Loucy (cell line): Measurements from ENCODE around the gene ST6GAL1.

Source experiments
- H2AFZ ChIP-seq: fragments of 200-600 bp; sonication (generic); 2 replicates; pipeline ENCODE4 v1.6.0; 2016; ENCODE audit warnings: antibody characterized with exemption, mild to moderate bottlenecking, low read length, moderate library complexity
- H3F3A ChIP-seq: fragments of 200-600 bp; 2 replicates; pipeline ENCODE4 v1.6.0; 2016; ENCODE audit warnings: antibody characterized with exemption, low read depth, mild to moderate bottlenecking
- H3K27me3 ChIP-seq: fragments of 200-600 bp; sonication (generic); 2 replicates; pipeline ENCODE4 v1.6.1; 2014; ENCODE audit warnings: low read length, mild to moderate bottlenecking; ENCODE audit not compliant: insufficient read depth, poor library complexity, severe bottlenecking
- H3K36me3 ChIP-seq: fragments of 200-600 bp; sonication (generic); 2 replicates; pipeline ENCODE4 v1.6.1; 2016; ENCODE audit warnings: low read length; ENCODE audit not compliant: insufficient read depth
- H3K4me1 ChIP-seq: fragments of 200-600 bp; sonication (generic); 2 replicates; pipeline ENCODE4 v1.5.1; 2014; ENCODE audit warnings: low read length, mild to moderate bottlenecking; ENCODE audit not compliant: insufficient read depth, poor library complexity, severe bottlenecking
- H3K4me2 ChIP-seq: fragments of 200-600 bp; sonication (generic); 2 replicates; pipeline ENCODE4 v1.6.0; 2014; ENCODE audit warnings: antibody characterized with exemption, low read length, low read depth, mild to moderate bottlenecking; ENCODE audit not compliant: poor library complexity, severe bottlenecking
- H3K4me3 ChIP-seq: fragments of 200-600 bp; sonication (generic); 2 replicates; pipeline ENCODE4 v1.5.1; 2014; ENCODE audit warnings: low read length, mild to moderate bottlenecking, mixed read lengths; ENCODE audit not compliant: poor library complexity, severe bottlenecking
- H3K79me2 ChIP-seq: fragments of 200-600 bp; sonication (generic); 2 replicates; pipeline ENCODE4 v1.6.1; 2014; ENCODE audit warnings: low read length; ENCODE audit not compliant: insufficient read depth
- H3K9ac ChIP-seq: fragments of 200-600 bp; sonication (generic); 2 replicates; pipeline ENCODE4 v1.6.0; 2014; ENCODE audit warnings: mild to moderate bottlenecking, low read depth, low read length, moderate library complexity; ENCODE audit not compliant: poor library complexity, severe bottlenecking
- H3K9me2 ChIP-seq: fragments of 200-600 bp; sonication (generic); replicated peaks from 2 replicates; pipeline ENCODE4 v1.6.1; 2016; ENCODE audit warnings: low read depth, low read length, mixed read lengths
- H3K9me3 ChIP-seq: fragments of 200-600 bp; sonication (generic); 2 replicates; pipeline ENCODE4 v1.6.1; 2014; ENCODE audit warnings: mild to moderate bottlenecking, antibody characterized with exemption, low read length, low read depth; ENCODE audit not compliant: insufficient read depth
- H4K20me1 ChIP-seq: fragments of 200-600 bp; sonication (generic); 2 replicates; pipeline ENCODE4 v1.6.0; 2014; ENCODE audit warnings: antibody characterized with exemption, low read length, mild to moderate bottlenecking; ENCODE audit not compliant: insufficient read depth, poor library complexity, severe bottlenecking
- CTCF ChIP-seq: fragments of 200-600 bp; sonication (generic); conservative IDR thresholded peaks from 2 replicates; pipeline ENCODE4 v1.5.1; 2014; ENCODE audit warnings: mild to moderate bottlenecking, antibody characterized with exemption, low read length
- EZH2phosphoT487 ChIP-seq: fragments of 200-600 bp; IDR thresholded peaks from 2 replicates; pipeline ENCODE4 v1.6.1; 2018; ENCODE audit warnings: antibody characterized with exemption, mild to moderate bottlenecking, moderate library complexity, borderline replicate concordance

ST6GAL1 gene

DNA sequence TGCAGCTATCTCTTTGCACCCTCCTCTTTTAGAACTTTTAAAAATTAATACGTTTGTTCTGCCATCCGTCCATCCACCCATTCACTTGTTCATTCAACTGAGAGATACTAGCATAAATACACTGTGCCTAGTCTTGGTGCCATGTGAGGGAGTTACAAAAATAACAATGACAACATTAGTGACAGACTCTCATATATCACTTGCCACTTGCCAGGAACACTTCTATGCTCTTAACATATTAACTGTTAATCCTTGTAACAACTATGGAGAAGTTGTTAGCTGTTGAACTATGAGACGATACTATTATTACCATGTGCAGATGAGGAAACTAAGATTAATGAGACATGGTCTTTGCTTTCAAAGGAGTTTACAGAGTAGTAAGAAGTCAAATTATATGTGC lies 175.4 kb downstream of the ST6GAL1 start:
- no peak overlapping the region for H3K4me2 ChIP-seq

DNA sequence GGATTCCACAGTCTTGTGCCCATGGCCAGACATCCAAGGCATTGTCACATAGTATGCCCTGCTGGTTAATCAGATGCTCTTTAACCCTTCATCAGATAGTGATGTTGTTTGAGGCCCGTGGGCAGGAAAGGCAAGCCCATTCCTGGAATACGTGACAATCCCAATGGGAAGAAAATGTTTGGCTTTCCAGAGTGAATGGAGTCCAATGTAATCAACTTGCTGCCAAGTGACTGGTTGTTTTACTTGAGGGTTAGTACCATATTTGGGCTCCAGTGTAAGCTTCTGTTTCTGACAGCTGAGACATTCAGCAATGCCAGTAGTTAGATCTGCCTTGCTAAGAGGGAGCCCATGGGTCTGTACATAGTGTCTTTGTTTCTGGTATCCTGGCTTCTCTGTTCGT lies 177.7 kb downstream of the ST6GAL1 start:
- Histone ChIP-seq H3K79me2 (no peaks in the 10 kb centered on the region), H3K9ac (no peak overlapping the region), H4K20me1 (no peaks in the 10 kb centered on the region), H3F3A (no peaks in the 10 kb centered on the region), H3K27me3 (no peaks in the 10 kb centered on the region), H3K4me3 (no peak overlapping the region), H3K9me2 (no peaks in the 10 kb centered on the region), H3K4me2 (no peak overlapping the region), H3K9me3 (no peaks in the 10 kb centered on the region), H3K36me3 (no peaks in the 10 kb centered on the region), H2AFZ (no peak overlapping the region), H3K4me1 (no peaks in the 10 kb centered on the region)
- TF ChIP-seq CTCF (no peak), EZH2phosphoT487 (no peak)

More for the DNA sequence above, 175.4 kb downstream of the ST6GAL1 start:
- H3K4me1 ChIP-seq = peaks cover 11% of the 10 kb centered on the region
- no peak overlapping the region for H3K9ac ChIP-seq
- no peaks in the 10 kb centered on the region for H4K20me1 ChIP-seq
- H3K4me3 ChIP-seq = no peak overlapping the region
- H3K9me3 ChIP-seq = no peaks in the 10 kb centered on the region
- H3K9me2 ChIP-seq = no peaks in the 10 kb centered on the region
- no peaks in the 10 kb centered on the region for H3K27me3 ChIP-seq
- no peak overlapping the region for H2AFZ ChIP-seq
- H3K36me3 ChIP-seq = no peaks in the 10 kb centered on the region
- no peaks in the 10 kb centered on the region for H3F3A ChIP-seq
- no peaks in the 10 kb centered on the region for H3K79me2 ChIP-seq
- TF ChIP-seq EZH2phosphoT487 (no peak), CTCF (no peak)

GRCh38 chr3:187110156-187110555 lies 179.8 kb downstream of the ST6GAL1 start:
- Histone ChIP-seq H3K79me2 (no peaks in the 10 kb centered on the region), H3K4me3 (no peak overlapping the region), H3K4me2 (no peak overlapping the region), H3K4me1 (no peaks in the 10 kb centered on the region), H3K9me3 (no peaks in the 10 kb centered on the region), H3K27me3 (no peaks in the 10 kb centered on the region), H3K9ac (no peak overlapping the region), H4K20me1 (no peaks in the 10 kb centered on the region), H2AFZ (no peak overlapping the region), H3K9me2 (no peaks in the 10 kb centered on the region), H3F3A (no peaks in the 10 kb centered on the region), H3K36me3 (no peaks in the 10 kb centered on the region)
- no peak for TF ChIP-seq EZH2phosphoT487
- no peak for TF ChIP-seq CTCF
